KMS-11 (cell line): Measurements from ENCODE around the gene PDK3.

Experiments
- H2AFZ ChIP-seq: fragments of 200-600 bp; sonication (generic); 2 replicates; pipeline ENCODE4 v1.6.1; 2016; ENCODE audit warnings: antibody characterized with exemption, mixed run types, low read depth
- H3K27ac ChIP-seq: fragments of 200-600 bp; sonication (generic); 2 replicates; pipeline ENCODE4 v1.6.1; 2016; ENCODE audit warnings: mild to moderate bottlenecking, mixed run types
- H3K27me3 ChIP-seq: fragments of 200-600 bp; sonication (generic); 2 replicates; pipeline ENCODE4 v1.6.1; 2017; ENCODE audit warnings: mild to moderate bottlenecking, low read depth, mixed run types, moderate library complexity; ENCODE audit not compliant: insufficient read depth
- H3K36me3 ChIP-seq: fragments of 200-600 bp; sonication (generic); 2 replicates; pipeline ENCODE4 v1.6.1; 2017; ENCODE audit warnings: mild to moderate bottlenecking, mixed run types; ENCODE audit not compliant: insufficient read depth
- H3K4me1 ChIP-seq: fragments of 200-600 bp; sonication (generic); 2 replicates; pipeline ENCODE4 v1.6.1; 2016; ENCODE audit warnings: mild to moderate bottlenecking, low read depth, mixed run types; ENCODE audit not compliant: poor library complexity, severe bottlenecking
- H3K4me2 ChIP-seq: fragments of 200-600 bp; sonication (generic); 2 replicates; pipeline ENCODE4 v1.7.0; 2016; ENCODE audit warnings: mild to moderate bottlenecking, mixed run types
- H3K4me3 ChIP-seq: fragments of 200-600 bp; sonication (generic); IDR thresholded peaks from 2 replicates; pipeline ENCODE4 v1.6.1; 2017; ENCODE audit warnings: low read depth, low read length, mixed read lengths; ENCODE audit not compliant: insufficient read depth
- H3K79me2 ChIP-seq: fragments of 200-600 bp; sonication (generic); 2 replicates; pipeline ENCODE4 v1.6.1; 2016; ENCODE audit warnings: low read depth, mixed run types; ENCODE audit not compliant: insufficient read depth
- H3K9ac ChIP-seq: fragments of 200-600 bp; sonication (generic); 2 replicates; pipeline ENCODE4 v1.6.1; 2016; ENCODE audit warnings: mild to moderate bottlenecking, mixed run types
- H4K20me1 ChIP-seq: fragments of 200-600 bp; sonication (generic); 2 replicates; pipeline ENCODE4 v1.6.1; 2016; ENCODE audit warnings: mild to moderate bottlenecking, mixed run types; ENCODE audit not compliant: insufficient read depth
- TF ChIP-seq, protein P1 (sequence below): fragments of 200-600 bp; sonication (generic); conservative IDR thresholded peaks from 2 replicates; pipeline ENCODE4 v1.6.1; 2017; ENCODE audit warnings: low read depth, mild to moderate bottlenecking, antibody characterized with exemption, low read length, moderate library complexity, mixed read lengths

The PDK3 gene

DNA sequence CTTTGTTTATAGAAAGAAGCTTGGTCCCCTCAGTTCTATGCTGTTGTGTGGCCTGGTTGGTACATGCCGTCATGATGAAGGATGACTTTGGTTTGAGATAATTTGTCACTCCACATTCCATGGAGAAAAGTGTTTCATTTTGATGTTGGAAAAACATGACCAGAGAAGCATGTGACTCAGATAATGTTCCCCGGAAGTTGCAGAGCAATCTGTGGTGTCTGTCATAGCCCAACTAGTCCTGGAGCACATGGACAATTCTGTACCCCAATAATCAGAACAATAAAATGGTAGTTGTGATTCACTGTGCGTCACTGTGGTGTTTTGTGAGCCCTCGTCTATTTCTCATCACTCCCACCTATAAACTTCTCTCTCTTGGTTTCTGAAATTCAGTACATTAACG lies 85.1 kb downstream of the PDK3 start:
- Histone ChIP-seq H3K4me2 (no peak overlapping the region), H3K27ac (no peak overlapping the region), H3K4me3 (no peak overlapping the region), H4K20me1 (no peaks in the 10 kb centered on the region), H3K4me1 (no peaks in the 10 kb centered on the region), H3K36me3 (no peaks in the 10 kb centered on the region), H3K79me2 (no peaks in the 10 kb centered on the region), H2AFZ (no peak overlapping the region), H3K9ac (no peak overlapping the region), H3K27me3 (no peaks in the 10 kb centered on the region)
- TF ChIP-seq, protein P1, sequence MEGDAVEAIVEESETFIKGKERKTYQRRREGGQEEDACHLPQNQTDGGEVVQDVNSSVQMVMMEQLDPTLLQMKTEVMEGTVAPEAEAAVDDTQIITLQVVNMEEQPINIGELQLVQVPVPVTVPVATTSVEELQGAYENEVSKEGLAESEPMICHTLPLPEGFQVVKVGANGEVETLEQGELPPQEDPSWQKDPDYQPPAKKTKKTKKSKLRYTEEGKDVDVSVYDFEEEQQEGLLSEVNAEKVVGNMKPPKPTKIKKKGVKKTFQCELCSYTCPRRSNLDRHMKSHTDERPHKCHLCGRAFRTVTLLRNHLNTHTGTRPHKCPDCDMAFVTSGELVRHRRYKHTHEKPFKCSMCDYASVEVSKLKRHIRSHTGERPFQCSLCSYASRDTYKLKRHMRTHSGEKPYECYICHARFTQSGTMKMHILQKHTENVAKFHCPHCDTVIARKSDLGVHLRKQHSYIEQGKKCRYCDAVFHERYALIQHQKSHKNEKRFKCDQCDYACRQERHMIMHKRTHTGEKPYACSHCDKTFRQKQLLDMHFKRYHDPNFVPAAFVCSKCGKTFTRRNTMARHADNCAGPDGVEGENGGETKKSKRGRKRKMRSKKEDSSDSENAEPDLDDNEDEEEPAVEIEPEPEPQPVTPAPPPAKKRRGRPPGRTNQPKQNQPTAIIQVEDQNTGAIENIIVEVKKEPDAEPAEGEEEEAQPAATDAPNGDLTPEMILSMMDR = no peak

DNA sequence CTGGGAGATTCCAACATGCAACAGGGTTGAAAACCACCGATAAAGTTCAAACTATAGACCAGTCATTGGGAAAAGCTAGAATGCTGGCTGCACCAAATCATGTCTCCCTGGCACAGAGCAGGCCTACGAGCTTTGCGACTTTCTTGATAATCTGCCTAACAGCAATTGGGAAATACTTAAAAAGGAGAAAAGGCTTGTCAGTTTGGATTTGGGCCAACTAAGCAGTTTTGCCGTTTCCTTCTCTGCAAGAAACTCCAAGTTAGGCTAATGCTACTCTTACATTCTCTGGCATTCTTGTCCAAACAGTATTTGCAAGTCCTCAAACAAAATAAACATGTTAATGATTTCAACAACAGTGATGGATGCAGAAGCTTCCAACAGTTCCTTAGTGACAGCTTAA lies 87.9 kb downstream of the PDK3 start:
- H3K27me3 ChIP-seq = no peaks in the 10 kb centered on the region
- H3K4me3 ChIP-seq = no peak overlapping the region
- no peak overlapping the region for H2AFZ ChIP-seq
- no peak overlapping the region for H3K4me2 ChIP-seq
- H4K20me1 ChIP-seq = no peaks in the 10 kb centered on the region
- H3K27ac ChIP-seq = no peak overlapping the region
- no peaks in the 10 kb centered on the region for H3K36me3 ChIP-seq
- no peaks in the 10 kb centered on the region for H3K4me1 ChIP-seq
- H3K79me2 ChIP-seq = no peaks in the 10 kb centered on the region
- no peak overlapping the region for H3K9ac ChIP-seq
- TF ChIP-seq, protein P1 = no peak

DNA sequence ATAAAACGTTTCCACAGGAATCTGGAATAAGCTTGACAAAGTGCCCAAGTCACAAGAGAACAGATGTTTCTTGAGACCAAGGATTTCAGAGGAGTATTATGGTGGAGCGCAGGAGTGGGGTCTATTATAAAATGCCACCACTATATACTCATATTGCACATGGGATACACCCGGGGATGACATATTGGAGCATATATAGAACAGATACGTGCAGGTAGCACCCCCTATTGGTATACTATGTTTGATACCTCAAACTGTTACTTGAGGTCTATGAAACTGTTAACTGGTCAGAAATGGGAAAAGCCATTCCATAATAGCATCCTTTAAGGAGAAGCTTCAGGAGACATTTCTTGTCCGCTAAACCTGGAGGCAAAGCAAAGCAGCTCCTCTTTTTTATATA lies 96.0 kb downstream of the PDK3 start:
- H3K36me3 ChIP-seq = no peaks in the 10 kb centered on the region
- no peak overlapping the region for H2AFZ ChIP-seq
- no peak overlapping the region for H3K4me2 ChIP-seq
- H3K27me3 ChIP-seq = no peaks in the 10 kb centered on the region
- TF ChIP-seq, protein P1 = no peak
- no peak overlapping the region for H3K9ac ChIP-seq
- no peak overlapping the region for H3K4me3 ChIP-seq
- H3K4me1 ChIP-seq = no peaks in the 10 kb centered on the region
- H3K79me2 ChIP-seq = no peaks in the 10 kb centered on the region
- H4K20me1 ChIP-seq = no peaks in the 10 kb centered on the region
- no peak overlapping the region for H3K27ac ChIP-seq

DNA sequence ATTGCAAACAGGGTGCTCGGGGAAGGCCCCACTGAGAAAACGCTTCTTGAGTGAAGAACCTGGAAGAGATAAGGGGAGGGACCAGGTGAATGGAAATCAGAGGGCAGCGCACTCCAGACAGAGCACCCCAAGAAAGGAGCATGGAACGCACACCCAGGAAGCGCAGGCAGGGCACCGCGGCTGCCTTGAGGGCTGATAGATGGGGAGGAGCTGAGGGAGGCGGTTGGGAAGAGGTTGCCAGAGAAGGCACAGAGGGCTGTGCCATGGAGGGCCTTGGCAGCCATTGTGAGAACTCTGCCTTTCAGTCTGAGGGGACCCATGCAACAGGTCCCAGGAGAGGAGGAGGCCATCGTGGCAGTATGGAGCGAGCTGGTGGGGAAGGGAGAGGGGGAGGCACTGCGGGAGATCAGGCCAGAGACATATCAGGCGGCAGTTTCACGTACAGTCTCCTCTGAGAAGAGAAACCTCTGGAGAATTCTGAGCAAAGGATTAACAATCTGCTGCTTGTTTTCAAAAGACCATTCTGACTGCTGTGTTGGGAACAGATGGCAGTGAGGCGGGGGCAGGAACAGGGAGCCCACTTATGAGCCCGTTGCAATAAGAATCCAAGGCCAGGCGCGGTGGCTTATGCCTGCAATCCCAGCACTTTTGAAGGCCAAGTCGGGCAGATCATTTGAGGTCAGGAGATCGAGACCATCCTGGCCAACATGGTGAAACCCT lies 98.4 kb downstream of the PDK3 start:
- H3K4me3 ChIP-seq = no peak overlapping the region
- no peak overlapping the region for H3K4me2 ChIP-seq
- no peaks in the 10 kb centered on the region for H3K79me2 ChIP-seq
- H4K20me1 ChIP-seq = no peaks in the 10 kb centered on the region
- no peaks in the 10 kb centered on the region for H3K4me1 ChIP-seq
- no peaks in the 10 kb centered on the region for H3K27me3 ChIP-seq
- no peak overlapping the region for H3K9ac ChIP-seq
- H2AFZ ChIP-seq = no peak overlapping the region
- H3K36me3 ChIP-seq = no peaks in the 10 kb centered on the region
- no peak overlapping the region for H3K27ac ChIP-seq
- TF ChIP-seq, protein P1 = no peak
